WTC11 (cell line): Measurements from ENCODE around the gene ADGRD2. TPM values are rescaled to one million over a fixed set of nuclear protein-coding genes. Genes with fewer than 3 reads are reported as not detected.

Experiments used
- ATAC-seq: fragments of 200-7000 bp; cut with Tn5 transposase; 2 replicates; pipeline ENCODE4 v1.10.0; 2021; ENCODE audit warnings: mild to moderate bottlenecking, moderate library complexity
- CTCF ChIA-PET: fragments of 300-600 bp; sonication (Branson Sonifier 250); formaldehyde crosslinking; loops from one replicate; lab custom pipeline; 2021; ENCODE audit warnings: antibody characterized with exemption; lab: Charles Lee
- POLR2A ChIA-PET: fragments of 350-600 bp; sonication (Branson Sonifier 250); formaldehyde crosslinking; loops from one replicate; lab custom pipeline; 2021; ENCODE audit warnings: antibody characterized with exemption; lab: Charles Lee
- DNase-seq: peaks from one replicate; pipeline ENCODE4 v3.0.0; 2021; ENCODE audit warnings: low spot score
- H3K27ac Mint-ChIP-seq: 2 replicates; pipeline ENCODE4 v1.8.0; 2021; ENCODE audit warnings: mixed read lengths
- H3K27me3 Mint-ChIP-seq: 2 replicates; pipeline ENCODE4 v1.8.0; 2021; ENCODE audit warnings: low read depth, mild to moderate bottlenecking, moderate library complexity, mixed read lengths
- H3K36me3 Mint-ChIP-seq: 2 replicates; pipeline ENCODE4 v1.8.0; 2021; ENCODE audit warnings: mixed read lengths
- H3K4me1 Mint-ChIP-seq: 2 replicates; pipeline ENCODE4 v1.8.0; 2022; ENCODE audit warnings: mixed read lengths
- H3K4me3 Mint-ChIP-seq: 2 replicates; pipeline ENCODE4 v1.8.0; 2021; ENCODE audit warnings: mild to moderate bottlenecking, moderate library complexity, mixed read lengths
- H3K9me3 Mint-ChIP-seq: 2 replicates; pipeline ENCODE4 v1.8.0; 2021; ENCODE audit warnings: mixed read lengths
- CREM ChIP-seq: sonication (generic); formaldehyde crosslinking; IDR thresholded peaks from 2 replicates; pipeline ENCODE4 v1.8.1; 2022; ENCODE audit warnings: mild to moderate bottlenecking, missing genetic modification reagents, moderate library complexity
- ELF4 ChIP-seq: sonication (generic); formaldehyde crosslinking; IDR thresholded peaks from 2 replicates; pipeline ENCODE4 v1.8.1; 2022; ENCODE audit warnings: low read depth, mild to moderate bottlenecking, moderate library complexity, missing genetic modification reagents
- EMX1 ChIP-seq: fragments of 250-450 bp; sonication (Bioruptor Pico); IDR thresholded peaks from 2 replicates; pipeline ENCODE4 v1.8.0; 2021; ENCODE audit warnings: mild to moderate bottlenecking
- GABPB1 ChIP-seq: sonication (generic); formaldehyde crosslinking; IDR thresholded peaks from 2 replicates; pipeline ENCODE4 v1.8.1; 2023; ENCODE audit warnings: mild to moderate bottlenecking, missing genetic modification reagents
- GTF2I ChIP-seq: fragments of 250-450 bp; sonication (Bioruptor Pico); conservative IDR thresholded peaks from 2 replicates; pipeline ENCODE4 v1.4.0; 2021; ENCODE audit warnings: mild to moderate bottlenecking
- JUN ChIP-seq: sonication (generic); formaldehyde crosslinking; IDR thresholded peaks from 2 replicates; pipeline ENCODE4 v1.8.0; 2023; ENCODE audit warnings: mild to moderate bottlenecking, missing genetic modification reagents
- MYBL2 ChIP-seq: sonication (generic); formaldehyde crosslinking; IDR thresholded peaks from 2 replicates; pipeline ENCODE4 v1.8.1; 2023; ENCODE audit warnings: mild to moderate bottlenecking, moderate library complexity, missing genetic modification reagents
- NFYB ChIP-seq: sonication (generic); formaldehyde crosslinking; conservative IDR thresholded peaks from 2 replicates; pipeline ENCODE4 v1.8.0; 2022; ENCODE audit warnings: low read depth, missing genetic modification reagents
- RELA ChIP-seq: sonication (generic); formaldehyde crosslinking; IDR thresholded peaks from 2 replicates; pipeline ENCODE4 v1.8.1; 2022; ENCODE audit warnings: missing genetic modification reagents, mild to moderate bottlenecking, borderline replicate concordance
- SMAD4 ChIP-seq: sonication (generic); formaldehyde crosslinking; IDR thresholded peaks from 2 replicates; pipeline ENCODE4 v1.8.0; 2022; ENCODE audit warnings: mild to moderate bottlenecking, missing genetic modification reagents
- SP1 ChIP-seq: sonication (generic); formaldehyde crosslinking; conservative IDR thresholded peaks from 2 replicates; pipeline ENCODE4 v1.8.1; 2022; ENCODE audit warnings: missing genetic modification reagents
- TP53 ChIP-seq: sonication (generic); formaldehyde crosslinking; IDR thresholded peaks from 2 replicates; pipeline ENCODE4 v1.8.1; 2023; ENCODE audit warnings: mild to moderate bottlenecking, missing genetic modification reagents
- ZBTB21 ChIP-seq: sonication (generic); formaldehyde crosslinking; IDR thresholded peaks from 2 replicates; pipeline ENCODE4 v1.8.1; 2023; ENCODE audit warnings: mild to moderate bottlenecking, missing genetic modification reagents, borderline replicate concordance
- ZNF263 ChIP-seq: sonication (generic); formaldehyde crosslinking; IDR thresholded peaks from 2 replicates; pipeline ENCODE4 v1.8.1; 2022; ENCODE audit warnings: low read depth, mild to moderate bottlenecking, moderate library complexity, missing genetic modification reagents
- ZNF416 ChIP-seq: fragments of 250-450 bp; sonication (Bioruptor Pico); IDR thresholded peaks from 2 replicates; pipeline ENCODE4 v1.9.0; 2021; ENCODE audit warnings: mild to moderate bottlenecking, inconsistent platforms
- total RNA-seq: library from RNA; stranded (reverse); gene quantifications from 3 replicates; pipeline ENCODE4 v1.2.3, GENCODE V29; 2021
- TF ChIP-seq, protein P1 (sequence below): sonication (generic); formaldehyde crosslinking; IDR thresholded peaks from 2 replicates; pipeline ENCODE4 v1.8.1; 2023; ENCODE audit warnings: mild to moderate bottlenecking, missing genetic modification reagents
- TF ChIP-seq, protein P2 (sequence below): fragments of 250-450 bp; sonication (Bioruptor Pico); IDR thresholded peaks from 2 replicates; pipeline ENCODE4 v2.1.2; 2022; ENCODE audit warnings: mild to moderate bottlenecking, moderate library complexity
- TF ChIP-seq, protein P3 (sequence below): fragments of 250-450 bp; sonication (Bioruptor Pico); IDR thresholded peaks from 2 replicates; pipeline ENCODE4 v1.8.0; 2021; ENCODE audit warnings: mild to moderate bottlenecking
- TF ChIP-seq, protein P4 (sequence below): sonication (generic); formaldehyde crosslinking; IDR thresholded peaks from 2 replicates; pipeline ENCODE4 v1.8.0; 2023; ENCODE audit warnings: missing genetic modification reagents
- TF ChIP-seq, protein P5 (sequence below): sonication (generic); formaldehyde crosslinking; IDR thresholded peaks from 2 replicates; pipeline ENCODE4 v1.8.0; 2022; ENCODE audit warnings: mild to moderate bottlenecking, missing genetic modification reagents
- TF ChIP-seq, protein P6 (sequence below): sonication (generic); formaldehyde crosslinking; IDR thresholded peaks from 2 replicates; pipeline ENCODE4 v1.8.1; 2023; ENCODE audit warnings: mild to moderate bottlenecking, missing genetic modification reagents
- TF ChIP-seq, protein P7 (sequence below): fragments of 250-450 bp; sonication (Bioruptor Pico); conservative IDR thresholded peaks from 2 replicates; pipeline ENCODE4 v1.9.0; 2021; ENCODE audit warnings: mild to moderate bottlenecking
- TF ChIP-seq, protein P8 (sequence below): sonication (generic); formaldehyde crosslinking; IDR thresholded peaks from 2 replicates; pipeline ENCODE4 v1.8.0; 2023; ENCODE audit warnings: mild to moderate bottlenecking, missing genetic modification reagents

ADGRD2 gene
- total RNA-seq, 1 experiment from 2014 or later, result 0.61 TPM

DNA sequence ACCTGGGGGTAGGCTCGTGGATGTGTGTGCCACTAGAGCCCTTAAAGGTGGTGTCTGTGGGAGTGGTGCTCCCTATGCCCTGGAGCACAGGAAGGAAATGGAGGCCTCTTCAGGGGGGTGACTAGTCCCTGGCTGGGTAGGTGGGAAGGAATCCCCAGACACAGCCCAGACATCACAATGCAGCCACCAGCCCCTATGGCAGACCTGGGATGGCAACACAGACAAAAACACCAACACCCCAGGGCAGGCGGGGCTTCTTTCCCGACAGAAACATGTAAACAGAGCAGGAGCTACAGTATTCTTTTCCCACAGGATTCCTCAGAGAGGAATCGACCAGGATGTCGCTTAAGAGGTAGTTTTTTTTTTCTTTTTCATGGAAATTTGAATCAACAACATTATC is 67.3 kb downstream of the ADGRD2 start:
- CTCF ChIA-PET, result no interaction called here
- no peak for ATAC-seq
- H3K9me3 Mint-ChIP-seq, result peaks cover 4% of the 10 kb centered on the region
- no peak for DNase-seq
- H3K4me1 Mint-ChIP-seq, result 0 out of 2 replicates have a peak, but pooled peaks cover 5% of the 10 kb centered on the region
- H3K36me3 Mint-ChIP-seq, result peaks cover 37% of the 10 kb centered on the region
- POLR2A ChIA-PET, result no interaction called here
- H3K27me3 Mint-ChIP-seq, result no peaks in the 10 kb centered on the region
- no peak overlapping the region for H3K4me3 Mint-ChIP-seq
- H3K27ac Mint-ChIP-seq, result no peak overlapping the region
- TF ChIP-seq ELF4 (no peak), GABPB1 (CRISPR knock-in tag) (no peak), SMAD4 (no peak), TP53 (CRISPR knock-in tag) (no peak), SP1 (no peak), ZBTB21 (CRISPR knock-in tag) (no peak), RELA (CRISPR knock-in tag) (no peak), CREM (CRISPR knock-in tag) (no peak), EMX1 (no peak)
- TF ChIP-seq, protein P1, sequence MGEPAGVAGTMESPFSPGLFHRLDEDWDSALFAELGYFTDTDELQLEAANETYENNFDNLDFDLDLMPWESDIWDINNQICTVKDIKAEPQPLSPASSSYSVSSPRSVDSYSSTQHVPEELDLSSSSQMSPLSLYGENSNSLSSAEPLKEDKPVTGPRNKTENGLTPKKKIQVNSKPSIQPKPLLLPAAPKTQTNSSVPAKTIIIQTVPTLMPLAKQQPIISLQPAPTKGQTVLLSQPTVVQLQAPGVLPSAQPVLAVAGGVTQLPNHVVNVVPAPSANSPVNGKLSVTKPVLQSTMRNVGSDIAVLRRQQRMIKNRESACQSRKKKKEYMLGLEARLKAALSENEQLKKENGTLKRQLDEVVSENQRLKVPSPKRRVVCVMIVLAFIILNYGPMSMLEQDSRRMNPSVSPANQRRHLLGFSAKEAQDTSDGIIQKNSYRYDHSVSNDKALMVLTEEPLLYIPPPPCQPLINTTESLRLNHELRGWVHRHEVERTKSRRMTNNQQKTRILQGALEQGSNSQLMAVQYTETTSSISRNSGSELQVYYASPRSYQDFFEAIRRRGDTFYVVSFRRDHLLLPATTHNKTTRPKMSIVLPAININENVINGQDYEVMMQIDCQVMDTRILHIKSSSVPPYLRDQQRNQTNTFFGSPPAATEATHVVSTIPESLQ, result no peak
- TF ChIP-seq, protein P2, sequence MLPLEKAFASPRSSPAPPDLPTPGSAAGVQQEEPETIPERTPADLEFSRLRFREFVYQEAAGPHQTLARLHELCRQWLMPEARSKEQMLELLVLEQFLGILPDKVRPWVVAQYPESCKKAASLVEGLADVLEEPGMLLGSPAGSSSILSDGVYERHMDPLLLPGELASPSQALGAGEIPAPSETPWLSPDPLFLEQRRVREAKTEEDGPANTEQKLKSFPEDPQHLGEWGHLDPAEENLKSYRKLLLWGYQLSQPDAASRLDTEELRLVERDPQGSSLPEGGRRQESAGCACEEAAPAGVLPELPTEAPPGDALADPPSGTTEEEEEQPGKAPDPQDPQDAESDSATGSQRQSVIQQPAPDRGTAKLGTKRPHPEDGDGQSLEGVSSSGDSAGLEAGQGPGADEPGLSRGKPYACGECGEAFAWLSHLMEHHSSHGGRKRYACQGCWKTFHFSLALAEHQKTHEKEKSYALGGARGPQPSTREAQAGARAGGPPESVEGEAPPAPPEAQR, result no peak
- TF ChIP-seq, protein P3, sequence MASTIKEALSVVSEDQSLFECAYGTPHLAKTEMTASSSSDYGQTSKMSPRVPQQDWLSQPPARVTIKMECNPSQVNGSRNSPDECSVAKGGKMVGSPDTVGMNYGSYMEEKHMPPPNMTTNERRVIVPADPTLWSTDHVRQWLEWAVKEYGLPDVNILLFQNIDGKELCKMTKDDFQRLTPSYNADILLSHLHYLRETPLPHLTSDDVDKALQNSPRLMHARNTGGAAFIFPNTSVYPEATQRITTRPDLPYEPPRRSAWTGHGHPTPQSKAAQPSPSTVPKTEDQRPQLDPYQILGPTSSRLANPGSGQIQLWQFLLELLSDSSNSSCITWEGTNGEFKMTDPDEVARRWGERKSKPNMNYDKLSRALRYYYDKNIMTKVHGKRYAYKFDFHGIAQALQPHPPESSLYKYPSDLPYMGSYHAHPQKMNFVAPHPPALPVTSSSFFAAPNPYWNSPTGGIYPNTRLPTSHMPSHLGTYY (CRISPR knock-in tag), result no peak

DNA sequence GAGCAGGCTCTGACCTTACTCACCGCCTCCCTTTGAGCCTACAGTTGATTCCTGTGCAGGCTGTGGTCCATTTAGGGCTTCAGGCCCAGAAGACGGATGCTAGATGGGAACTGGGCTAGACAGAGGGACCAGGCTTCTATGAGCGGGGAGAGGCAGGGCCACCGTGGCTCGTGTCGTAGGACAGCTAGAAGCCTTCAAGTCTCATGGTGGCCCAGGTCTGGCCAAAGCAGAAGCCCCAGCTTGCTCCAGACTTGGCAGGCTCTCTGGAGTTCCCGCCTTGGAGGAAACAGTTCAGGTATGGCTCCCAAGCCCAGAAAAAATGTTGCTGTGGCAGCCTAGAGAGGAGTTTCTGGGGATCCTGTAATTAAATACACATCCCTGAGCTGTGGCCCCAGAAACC is 67.9 kb downstream of the ADGRD2 start:
- Mint-ChIP-seq H3K4me3 (no peak overlapping the region), H3K4me1 (0 out of 2 replicates have a peak, but pooled peaks cover 5% of the 10 kb centered on the region), H3K27me3 (no peaks in the 10 kb centered on the region), H3K27ac (no peak overlapping the region), H3K36me3 (peaks cover 39% of the 10 kb centered on the region), H3K9me3 (peaks cover 4% of the 10 kb centered on the region)
- ATAC-seq, result no peak
- ChIA-PET CTCF (no interaction called here), POLR2A (no interaction called here)
- DNase-seq, result no peak
- TF ChIP-seq NFYB (CRISPR knock-in tag) (no peak), JUN (CRISPR knock-in tag) (no peak), GABPB1 (CRISPR knock-in tag) (no peak), ZNF263 (CRISPR knock-in tag) (no peak), ZNF416 (CRISPR knock-in tag) (no peak), GTF2I (no peak), MYBL2 (CRISPR knock-in tag) (no peak)
- TF ChIP-seq, protein P4, sequence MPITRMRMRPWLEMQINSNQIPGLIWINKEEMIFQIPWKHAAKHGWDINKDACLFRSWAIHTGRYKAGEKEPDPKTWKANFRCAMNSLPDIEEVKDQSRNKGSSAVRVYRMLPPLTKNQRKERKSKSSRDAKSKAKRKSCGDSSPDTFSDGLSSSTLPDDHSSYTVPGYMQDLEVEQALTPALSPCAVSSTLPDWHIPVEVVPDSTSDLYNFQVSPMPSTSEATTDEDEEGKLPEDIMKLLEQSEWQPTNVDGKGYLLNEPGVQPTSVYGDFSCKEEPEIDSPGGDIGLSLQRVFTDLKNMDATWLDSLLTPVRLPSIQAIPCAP (CRISPR knock-in tag), result no peak
- TF ChIP-seq, protein P5, sequence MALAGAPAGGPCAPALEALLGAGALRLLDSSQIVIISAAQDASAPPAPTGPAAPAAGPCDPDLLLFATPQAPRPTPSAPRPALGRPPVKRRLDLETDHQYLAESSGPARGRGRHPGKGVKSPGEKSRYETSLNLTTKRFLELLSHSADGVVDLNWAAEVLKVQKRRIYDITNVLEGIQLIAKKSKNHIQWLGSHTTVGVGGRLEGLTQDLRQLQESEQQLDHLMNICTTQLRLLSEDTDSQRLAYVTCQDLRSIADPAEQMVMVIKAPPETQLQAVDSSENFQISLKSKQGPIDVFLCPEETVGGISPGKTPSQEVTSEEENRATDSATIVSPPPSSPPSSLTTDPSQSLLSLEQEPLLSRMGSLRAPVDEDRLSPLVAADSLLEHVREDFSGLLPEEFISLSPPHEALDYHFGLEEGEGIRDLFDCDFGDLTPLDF (CRISPR knock-in tag), result no peak
- TF ChIP-seq, protein P6, sequence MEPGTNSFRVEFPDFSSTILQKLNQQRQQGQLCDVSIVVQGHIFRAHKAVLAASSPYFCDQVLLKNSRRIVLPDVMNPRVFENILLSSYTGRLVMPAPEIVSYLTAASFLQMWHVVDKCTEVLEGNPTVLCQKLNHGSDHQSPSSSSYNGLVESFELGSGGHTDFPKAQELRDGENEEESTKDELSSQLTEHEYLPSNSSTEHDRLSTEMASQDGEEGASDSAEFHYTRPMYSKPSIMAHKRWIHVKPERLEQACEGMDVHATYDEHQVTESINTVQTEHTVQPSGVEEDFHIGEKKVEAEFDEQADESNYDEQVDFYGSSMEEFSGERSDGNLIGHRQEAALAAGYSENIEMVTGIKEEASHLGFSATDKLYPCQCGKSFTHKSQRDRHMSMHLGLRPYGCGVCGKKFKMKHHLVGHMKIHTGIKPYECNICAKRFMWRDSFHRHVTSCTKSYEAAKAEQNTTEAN (CRISPR knock-in tag), result no peak
- TF ChIP-seq, protein P3 (CRISPR knock-in tag), result no peak
- TF ChIP-seq, protein P7, sequence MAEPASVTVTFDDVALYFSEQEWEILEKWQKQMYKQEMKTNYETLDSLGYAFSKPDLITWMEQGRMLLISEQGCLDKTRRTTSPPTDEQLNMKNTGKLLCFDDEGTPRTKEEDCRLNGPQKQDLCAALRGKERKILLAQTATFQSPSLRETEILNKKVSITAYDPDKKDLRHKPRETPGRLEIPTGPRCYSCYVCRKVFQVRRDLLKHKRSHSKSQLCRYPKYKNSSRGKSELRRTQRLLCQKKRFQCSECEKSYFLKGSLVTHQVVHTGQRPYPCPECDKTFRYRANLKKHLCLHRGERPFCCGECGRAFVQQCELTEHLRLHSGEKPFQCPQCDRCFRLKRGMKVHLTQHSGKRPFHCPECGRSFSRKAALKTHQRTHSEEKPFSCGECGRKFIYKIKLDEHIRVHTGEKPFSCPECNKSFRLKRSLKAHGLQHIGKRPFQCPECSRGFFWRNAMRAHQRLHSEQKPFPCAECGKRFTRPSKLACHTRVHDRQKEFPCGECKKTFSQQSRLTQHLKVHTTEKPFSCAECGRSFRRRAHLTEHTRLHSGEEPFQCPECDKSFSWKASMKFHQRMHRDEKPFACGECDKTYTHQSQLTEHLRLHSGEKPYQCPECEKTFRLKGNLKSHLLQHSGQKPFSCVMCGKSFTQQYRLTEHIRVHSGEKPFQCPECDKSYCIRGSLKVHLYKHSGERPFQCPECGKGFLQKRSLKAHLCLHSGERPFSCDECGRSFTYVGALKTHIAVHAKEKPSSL, result no peak
- TF ChIP-seq, protein P8, sequence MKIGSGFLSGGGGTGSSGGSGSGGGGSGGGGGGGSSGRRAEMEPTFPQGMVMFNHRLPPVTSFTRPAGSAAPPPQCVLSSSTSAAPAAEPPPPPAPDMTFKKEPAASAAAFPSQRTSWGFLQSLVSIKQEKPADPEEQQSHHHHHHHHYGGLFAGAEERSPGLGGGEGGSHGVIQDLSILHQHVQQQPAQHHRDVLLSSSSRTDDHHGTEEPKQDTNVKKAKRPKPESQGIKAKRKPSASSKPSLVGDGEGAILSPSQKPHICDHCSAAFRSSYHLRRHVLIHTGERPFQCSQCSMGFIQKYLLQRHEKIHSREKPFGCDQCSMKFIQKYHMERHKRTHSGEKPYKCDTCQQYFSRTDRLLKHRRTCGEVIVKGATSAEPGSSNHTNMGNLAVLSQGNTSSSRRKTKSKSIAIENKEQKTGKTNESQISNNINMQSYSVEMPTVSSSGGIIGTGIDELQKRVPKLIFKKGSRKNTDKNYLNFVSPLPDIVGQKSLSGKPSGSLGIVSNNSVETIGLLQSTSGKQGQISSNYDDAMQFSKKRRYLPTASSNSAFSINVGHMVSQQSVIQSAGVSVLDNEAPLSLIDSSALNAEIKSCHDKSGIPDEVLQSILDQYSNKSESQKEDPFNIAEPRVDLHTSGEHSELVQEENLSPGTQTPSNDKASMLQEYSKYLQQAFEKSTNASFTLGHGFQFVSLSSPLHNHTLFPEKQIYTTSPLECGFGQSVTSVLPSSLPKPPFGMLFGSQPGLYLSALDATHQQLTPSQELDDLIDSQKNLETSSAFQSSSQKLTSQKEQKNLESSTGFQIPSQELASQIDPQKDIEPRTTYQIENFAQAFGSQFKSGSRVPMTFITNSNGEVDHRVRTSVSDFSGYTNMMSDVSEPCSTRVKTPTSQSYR (CRISPR knock-in tag), result no peak
